ENCODE data around the gene QRICH1. TPM values are rescaled to one million over a fixed set of nuclear protein-coding genes. Genes with fewer than 3 reads are reported as not detected.

QRICH1 gene, protein sequence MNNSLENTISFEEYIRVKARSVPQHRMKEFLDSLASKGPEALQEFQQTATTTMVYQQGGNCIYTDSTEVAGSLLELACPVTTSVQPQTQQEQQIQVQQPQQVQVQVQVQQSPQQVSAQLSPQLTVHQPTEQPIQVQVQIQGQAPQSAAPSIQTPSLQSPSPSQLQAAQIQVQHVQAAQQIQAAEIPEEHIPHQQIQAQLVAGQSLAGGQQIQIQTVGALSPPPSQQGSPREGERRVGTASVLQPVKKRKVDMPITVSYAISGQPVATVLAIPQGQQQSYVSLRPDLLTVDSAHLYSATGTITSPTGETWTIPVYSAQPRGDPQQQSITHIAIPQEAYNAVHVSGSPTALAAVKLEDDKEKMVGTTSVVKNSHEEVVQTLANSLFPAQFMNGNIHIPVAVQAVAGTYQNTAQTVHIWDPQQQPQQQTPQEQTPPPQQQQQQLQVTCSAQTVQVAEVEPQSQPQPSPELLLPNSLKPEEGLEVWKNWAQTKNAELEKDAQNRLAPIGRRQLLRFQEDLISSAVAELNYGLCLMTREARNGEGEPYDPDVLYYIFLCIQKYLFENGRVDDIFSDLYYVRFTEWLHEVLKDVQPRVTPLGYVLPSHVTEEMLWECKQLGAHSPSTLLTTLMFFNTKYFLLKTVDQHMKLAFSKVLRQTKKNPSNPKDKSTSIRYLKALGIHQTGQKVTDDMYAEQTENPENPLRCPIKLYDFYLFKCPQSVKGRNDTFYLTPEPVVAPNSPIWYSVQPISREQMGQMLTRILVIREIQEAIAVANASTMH
- total RNA-seq (2021) (110 to 123 TPM (median 120 TPM) in 3 replicates), Bru-seq, nascent RNA (percentile 75 among the genes with signal in this experiment)
- long read RNA-seq, experiment 1, transcript QRICH1-202 (10 exons, 3,549 nt): major isoform, 197 of 289 reads
- long read RNA-seq, experiment 1, transcript QRICH1-201 (11 exons, 3,083 nt): minor isoform, 22 of 289 reads
- long read RNA-seq, experiment 1, transcript QRICH1-204 (11 exons, 3,009 nt): minor isoform, 7 of 289 reads
- long read RNA-seq, experiment 1, partial matches to known transcripts: 31 of 289 reads
- long read RNA-seq, experiment 1, other reads (novel, unspliced or antisense): 32 of 289 reads
- long read RNA-seq, experiment 2, transcript QRICH1-202 (10 exons, 3,549 nt): major isoform, 36 of 89 reads
- long read RNA-seq, experiment 2, partial matches to known transcripts: 24 of 89 reads
- long read RNA-seq, experiment 2, other reads (novel, unspliced or antisense): 23 of 89 reads
- long read RNA-seq, experiment 3, partial matches to known transcripts: 2 of 5 reads
- long read RNA-seq, experiment 3, other reads (novel, unspliced or antisense): 3 of 5 reads

DNA sequence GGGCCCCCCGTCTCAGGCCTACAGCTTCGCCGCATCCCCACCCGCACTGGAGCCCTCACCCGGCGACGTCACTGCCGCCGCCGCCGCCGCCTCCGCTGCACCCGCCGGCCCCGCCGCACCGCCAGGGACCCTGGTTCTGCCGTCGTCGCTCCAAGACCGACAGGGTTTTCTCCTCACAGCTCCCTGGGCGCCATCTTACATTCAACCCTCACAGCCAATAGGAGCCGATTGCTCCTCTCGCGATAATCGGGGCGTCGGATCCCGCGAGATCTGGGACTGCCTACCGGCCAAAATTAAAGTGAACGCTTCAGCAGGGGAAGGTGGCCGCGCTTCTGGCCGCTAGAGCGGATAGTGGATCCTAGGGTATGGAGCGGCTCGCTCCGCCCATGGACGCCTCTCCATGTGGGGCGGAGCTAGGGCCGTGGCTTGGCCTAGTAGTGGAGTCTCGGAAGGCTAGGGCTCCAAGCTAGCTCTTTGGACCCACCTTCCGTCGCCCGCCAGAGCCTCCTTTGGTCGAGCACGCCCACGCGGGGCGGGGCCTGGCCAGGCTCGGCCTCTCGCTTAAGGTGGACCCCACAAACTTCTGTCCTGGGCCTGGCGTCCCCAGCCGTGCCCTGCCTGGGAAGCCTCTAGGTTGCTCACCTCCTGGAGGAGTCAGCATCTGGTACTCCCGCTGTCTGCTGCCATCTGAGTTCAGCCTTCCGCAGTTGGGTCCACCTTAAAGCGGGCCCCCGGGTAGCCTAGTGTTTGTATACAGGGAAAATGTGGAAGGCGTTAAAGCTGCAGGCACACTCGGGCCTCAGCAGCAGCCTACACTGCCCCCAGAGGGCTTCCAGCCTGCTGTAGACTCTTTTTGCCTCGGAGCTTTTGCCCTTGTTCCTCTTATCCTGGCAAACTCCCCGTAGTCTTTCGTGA, at the start of gene QRICH1:
Gene QRICH1 (minus strand): TSS at position 219 of the 915 bp plus-strand sequence. CDS start 17,054 bp downstream, outside the sequence.
- H3K9me3 Mint-ChIP-seq: no peaks in the 10 kb centered on the region
- ChIA-PET POLR2A (interaction anchor here (0.5 to 3.1 kb wide), 24 partner anchors 10 to 376 kb away, joined by 3 to 40 read pairs (median 6); partner anchors contain the start of genes DAG1, IMPDH2, KLHDC8B and LAMB2), CTCF (interaction anchor here (0.5 to 3.7 kb wide), 29 partner anchors 10 to 658 kb away, joined by 3 to 38 read pairs (median 5); partner anchors contain the start of genes AMT, IMPDH2, KLHDC8B and LAMB2)
- DNase-seq (ENCODE audit: low spot score) (peak; percentile 98), ATAC-seq (peak; percentile 84)
- no peaks in the 10 kb centered on the region for H3K27me3 Mint-ChIP-seq (ENCODE audit: low read depth)
- peak within 1 kb of the TSS; percentile 89 for H3K4me3 Mint-ChIP-seq
- peaks cover 30% of the 10 kb centered on the region for H3K36me3 Mint-ChIP-seq
- H3K27ac Mint-ChIP-seq: peak within 1 kb of the TSS; percentile 97
- H3K4me1 Mint-ChIP-seq: peaks cover 8% of the 10 kb centered on the region
- TF ChIP-seq ARID4B (CRISPR knock-in tag; IDR thresholded peaks at IDR 0.05; ENCODE audit: borderline replicate concordance) (peak; percentile 45; the same call in 1 of the 2 replicates), ZNF425 (CRISPR knock-in tag; conservative IDR thresholded peaks at IDR 0.05) (no peak), CREB1 (CRISPR knock-in tag; IDR thresholded peaks at IDR 0.05) (no peak), KAT7 (CRISPR knock-in tag; IDR thresholded peaks at IDR 0.05; ENCODE audit: borderline replicate concordance) (no peak), MYBL2 (CRISPR knock-in tag; IDR thresholded peaks at IDR 0.05) (peak; percentile 79; the same call in 1 of the 2 replicates), FOXK1 (CRISPR knock-in tag; IDR thresholded peaks at IDR 0.05) (peak; percentile 95), TP53 (CRISPR knock-in tag; IDR thresholded peaks at IDR 0.05) (no peak), ELF4 (CRISPR knock-in tag; IDR thresholded peaks at IDR 0.05; ENCODE audit: low read depth) (no peak), MAX (CRISPR knock-in tag; IDR thresholded peaks at IDR 0.05) (peak; percentile 47), ETV6 (CRISPR knock-in tag; IDR thresholded peaks at IDR 0.05) (0 out of 2 replicates have a peak, but pooled peaks have one; percentile 3), SMAD3 (CRISPR knock-in tag; IDR thresholded peaks at IDR 0.05; ENCODE audit: borderline replicate concordance) (0 out of 2 replicates have a peak, but pooled peaks have one; percentile 61), JUN (CRISPR knock-in tag; IDR thresholded peaks at IDR 0.05) (0 out of 2 replicates have a peak, but pooled peaks have one; percentile 63), CREM (CRISPR knock-in tag; IDR thresholded peaks at IDR 0.05) (0 out of 2 replicates have a peak, but pooled peaks have one; percentile 14), TEAD1 (CRISPR knock-in tag; IDR thresholded peaks at IDR 0.05) (peak; percentile 70; the same call in 1 of the 2 replicates)
- TF ChIP-seq, protein P1, sequence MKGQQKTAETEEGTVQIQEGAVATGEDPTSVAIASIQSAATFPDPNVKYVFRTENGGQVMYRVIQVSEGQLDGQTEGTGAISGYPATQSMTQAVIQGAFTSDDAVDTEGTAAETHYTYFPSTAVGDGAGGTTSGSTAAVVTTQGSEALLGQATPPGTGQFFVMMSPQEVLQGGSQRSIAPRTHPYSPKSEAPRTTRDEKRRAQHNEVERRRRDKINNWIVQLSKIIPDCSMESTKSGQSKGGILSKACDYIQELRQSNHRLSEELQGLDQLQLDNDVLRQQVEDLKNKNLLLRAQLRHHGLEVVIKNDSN (CRISPR knock-in tag; IDR thresholded peaks at IDR 0.05): 0 out of 2 replicates have a peak, but pooled peaks have one; percentile 20
- TF ChIP-seq, protein P2, sequence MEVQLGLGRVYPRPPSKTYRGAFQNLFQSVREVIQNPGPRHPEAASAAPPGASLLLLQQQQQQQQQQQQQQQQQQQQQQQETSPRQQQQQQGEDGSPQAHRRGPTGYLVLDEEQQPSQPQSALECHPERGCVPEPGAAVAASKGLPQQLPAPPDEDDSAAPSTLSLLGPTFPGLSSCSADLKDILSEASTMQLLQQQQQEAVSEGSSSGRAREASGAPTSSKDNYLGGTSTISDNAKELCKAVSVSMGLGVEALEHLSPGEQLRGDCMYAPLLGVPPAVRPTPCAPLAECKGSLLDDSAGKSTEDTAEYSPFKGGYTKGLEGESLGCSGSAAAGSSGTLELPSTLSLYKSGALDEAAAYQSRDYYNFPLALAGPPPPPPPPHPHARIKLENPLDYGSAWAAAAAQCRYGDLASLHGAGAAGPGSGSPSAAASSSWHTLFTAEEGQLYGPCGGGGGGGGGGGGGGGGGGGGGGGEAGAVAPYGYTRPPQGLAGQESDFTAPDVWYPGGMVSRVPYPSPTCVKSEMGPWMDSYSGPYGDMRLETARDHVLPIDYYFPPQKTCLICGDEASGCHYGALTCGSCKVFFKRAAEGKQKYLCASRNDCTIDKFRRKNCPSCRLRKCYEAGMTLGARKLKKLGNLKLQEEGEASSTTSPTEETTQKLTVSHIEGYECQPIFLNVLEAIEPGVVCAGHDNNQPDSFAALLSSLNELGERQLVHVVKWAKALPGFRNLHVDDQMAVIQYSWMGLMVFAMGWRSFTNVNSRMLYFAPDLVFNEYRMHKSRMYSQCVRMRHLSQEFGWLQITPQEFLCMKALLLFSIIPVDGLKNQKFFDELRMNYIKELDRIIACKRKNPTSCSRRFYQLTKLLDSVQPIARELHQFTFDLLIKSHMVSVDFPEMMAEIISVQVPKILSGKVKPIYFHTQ (CRISPR knock-in tag; IDR thresholded peaks at IDR 0.05): 0 out of 2 replicates have a peak, but pooled peaks have one; percentile 40
- TF ChIP-seq, protein P3, sequence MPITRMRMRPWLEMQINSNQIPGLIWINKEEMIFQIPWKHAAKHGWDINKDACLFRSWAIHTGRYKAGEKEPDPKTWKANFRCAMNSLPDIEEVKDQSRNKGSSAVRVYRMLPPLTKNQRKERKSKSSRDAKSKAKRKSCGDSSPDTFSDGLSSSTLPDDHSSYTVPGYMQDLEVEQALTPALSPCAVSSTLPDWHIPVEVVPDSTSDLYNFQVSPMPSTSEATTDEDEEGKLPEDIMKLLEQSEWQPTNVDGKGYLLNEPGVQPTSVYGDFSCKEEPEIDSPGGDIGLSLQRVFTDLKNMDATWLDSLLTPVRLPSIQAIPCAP (CRISPR knock-in tag; IDR thresholded peaks at IDR 0.05): 0 out of 2 replicates have a peak, but pooled peaks have one; percentile 11

Measured in WTC11 (cell line).